ENCODE data around the gene GP9.

- TF ChIP-seq CTCF (conservative IDR thresholded peaks at IDR 0.05) (no peak; the same call in 1 of the 2 replicates), EZH2 (IDR thresholded peaks at IDR 0.05; ENCODE audit: low read depth) (no peak)
Observed at GRCh38 chr3:129056451-129057173, 4.0 kb upstream of the GP9 start.
